Epithelial cell of proximal tubule (primary cell): ENCODE results near the gene SNAPC2. TPM values are rescaled to one million over a fixed set of nuclear protein-coding genes. Genes with fewer than 3 reads are reported as not detected.
A peak's percentile ranks its signal among the peaks of the same experiment; 100 is the strongest.
"Not testable (repeated sequence)": the region's sequence is repeated elsewhere in the genome, so short reads cannot be mapped to it uniquely, and the experiment has no call there.

Experiments
- DNase-seq: peaks from one replicate; pipeline ENCODE4 v3.0.0-alpha.2; 2011; ENCODE audit warnings: low read depth
- H3K4me3 ChIP-seq: 2 replicates; pipeline ENCODE4 v1.5.1; 2011; ENCODE audit warnings: low read depth, mild to moderate bottlenecking, low read length
- total RNA-seq: library from RNA; depleted of rRNA; stranded (reverse); fragments of >200 nt; gene quantifications from 2 replicates; pipeline ENCODE4 v1.2.3, GENCODE V29; 2015
- TF ChIP-seq, protein P1 (sequence below): conservative IDR thresholded peaks from 2 replicates; pipeline ENCODE4 v1.5.1; 2012; ENCODE audit warnings: low read depth, mild to moderate bottlenecking, low read length

The SNAPC2 gene
- total RNA-seq, 1 donor from 2014 or later = 34.2 TPM

DNA sequence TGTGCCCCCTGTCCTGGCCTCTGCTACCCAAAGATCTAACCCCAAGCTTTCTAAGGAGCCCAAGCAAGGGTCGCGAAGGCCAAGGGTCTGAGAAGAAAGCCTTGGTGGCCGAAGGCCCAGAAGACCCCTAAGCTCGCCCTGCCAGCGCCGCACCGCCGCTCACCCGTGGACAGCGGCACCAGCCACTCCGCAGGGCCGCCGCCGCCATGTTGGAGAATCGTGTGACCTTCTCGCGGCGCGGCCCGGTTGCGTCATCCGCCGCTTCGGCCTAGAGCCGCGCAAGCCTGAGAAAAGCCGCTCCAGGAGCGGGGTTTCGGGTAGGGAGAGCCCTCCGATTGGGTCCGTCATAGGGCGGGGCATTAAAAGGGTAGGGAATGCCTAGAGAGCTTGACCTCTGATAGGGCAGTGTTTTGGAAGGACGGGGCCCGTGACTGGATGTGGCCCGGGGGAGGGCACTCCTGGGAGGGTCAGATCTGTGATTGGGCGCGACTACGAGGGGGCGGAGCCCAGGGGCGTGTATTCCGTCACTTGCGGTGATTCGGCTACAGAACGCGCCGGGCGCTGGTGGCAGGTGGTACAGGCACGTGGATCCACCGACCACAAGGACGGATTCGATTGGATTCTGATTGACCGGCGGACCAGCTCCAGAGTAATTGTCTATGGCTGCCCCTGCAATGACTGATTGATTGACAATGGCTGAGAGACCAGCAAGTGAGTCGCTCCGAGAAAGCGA is 23.5 kb downstream of the SNAPC2 start, which contains the start of gene TIMM44:
Gene TIMM44 (minus strand): TSS at position 223 of the 733 bp plus-strand sequence. CDS start 15 bp downstream, at position 208.
- TF ChIP-seq, protein P1, sequence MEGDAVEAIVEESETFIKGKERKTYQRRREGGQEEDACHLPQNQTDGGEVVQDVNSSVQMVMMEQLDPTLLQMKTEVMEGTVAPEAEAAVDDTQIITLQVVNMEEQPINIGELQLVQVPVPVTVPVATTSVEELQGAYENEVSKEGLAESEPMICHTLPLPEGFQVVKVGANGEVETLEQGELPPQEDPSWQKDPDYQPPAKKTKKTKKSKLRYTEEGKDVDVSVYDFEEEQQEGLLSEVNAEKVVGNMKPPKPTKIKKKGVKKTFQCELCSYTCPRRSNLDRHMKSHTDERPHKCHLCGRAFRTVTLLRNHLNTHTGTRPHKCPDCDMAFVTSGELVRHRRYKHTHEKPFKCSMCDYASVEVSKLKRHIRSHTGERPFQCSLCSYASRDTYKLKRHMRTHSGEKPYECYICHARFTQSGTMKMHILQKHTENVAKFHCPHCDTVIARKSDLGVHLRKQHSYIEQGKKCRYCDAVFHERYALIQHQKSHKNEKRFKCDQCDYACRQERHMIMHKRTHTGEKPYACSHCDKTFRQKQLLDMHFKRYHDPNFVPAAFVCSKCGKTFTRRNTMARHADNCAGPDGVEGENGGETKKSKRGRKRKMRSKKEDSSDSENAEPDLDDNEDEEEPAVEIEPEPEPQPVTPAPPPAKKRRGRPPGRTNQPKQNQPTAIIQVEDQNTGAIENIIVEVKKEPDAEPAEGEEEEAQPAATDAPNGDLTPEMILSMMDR = no peak
- peak within 1 kb of the TSS; percentile 93 for H3K4me3 ChIP-seq
- DNase-seq = peak; percentile 91

DNA sequence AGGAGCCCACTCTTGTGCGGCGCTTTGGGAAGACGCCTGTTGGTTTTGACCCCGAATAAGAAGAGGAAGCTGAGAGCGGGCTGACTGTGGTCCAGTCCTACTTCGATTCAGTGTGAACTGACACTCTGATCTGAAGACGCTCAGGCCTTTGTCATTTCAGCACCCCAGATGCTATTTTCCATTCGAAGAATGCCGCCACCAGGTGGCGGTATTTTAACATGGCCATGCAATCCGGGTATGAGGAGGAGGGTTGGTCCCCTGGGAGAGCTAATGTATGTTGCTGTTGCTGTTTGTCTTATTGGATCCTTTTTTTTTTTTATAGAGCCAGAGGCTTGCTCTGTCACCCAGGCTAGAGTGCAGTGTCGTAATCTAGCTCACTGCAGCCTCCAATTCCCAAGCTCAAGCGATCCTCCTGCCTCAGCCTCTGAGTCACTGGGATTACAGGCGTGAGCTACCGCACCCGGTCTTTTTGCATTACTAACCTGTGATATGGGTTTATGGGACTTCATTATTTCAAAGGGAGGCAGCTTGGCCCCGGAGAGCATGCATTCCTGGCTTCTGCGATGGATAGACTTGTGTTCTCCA is 24.1 kb downstream of the SNAPC2 start:
- TF ChIP-seq, protein P1 = peak; percentile 90
- no peak for DNase-seq
- H3K4me3 ChIP-seq = peak overlapping the region; percentile 93

DNA sequence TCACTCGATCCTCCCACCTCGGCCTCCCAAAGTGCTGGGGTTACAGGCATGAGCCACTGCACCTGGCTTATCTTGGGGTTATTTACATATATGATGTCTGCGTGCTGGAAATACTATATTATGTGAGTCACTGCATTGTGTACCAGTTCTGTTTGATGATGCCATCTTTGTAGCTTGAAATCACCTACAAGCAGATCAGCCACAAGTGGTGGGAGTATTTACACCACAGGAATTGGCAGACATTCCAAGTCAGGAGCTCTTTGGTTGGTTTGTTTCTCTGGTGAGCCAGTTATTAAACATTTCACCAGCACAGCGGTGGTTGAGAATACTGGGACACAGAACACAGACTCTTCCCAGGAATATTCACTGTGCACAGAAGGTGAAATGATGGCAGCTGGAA is 27.8 kb downstream of the SNAPC2 start:
- DNase-seq = no peak
- TF ChIP-seq, protein P1 = no peak

DNA sequence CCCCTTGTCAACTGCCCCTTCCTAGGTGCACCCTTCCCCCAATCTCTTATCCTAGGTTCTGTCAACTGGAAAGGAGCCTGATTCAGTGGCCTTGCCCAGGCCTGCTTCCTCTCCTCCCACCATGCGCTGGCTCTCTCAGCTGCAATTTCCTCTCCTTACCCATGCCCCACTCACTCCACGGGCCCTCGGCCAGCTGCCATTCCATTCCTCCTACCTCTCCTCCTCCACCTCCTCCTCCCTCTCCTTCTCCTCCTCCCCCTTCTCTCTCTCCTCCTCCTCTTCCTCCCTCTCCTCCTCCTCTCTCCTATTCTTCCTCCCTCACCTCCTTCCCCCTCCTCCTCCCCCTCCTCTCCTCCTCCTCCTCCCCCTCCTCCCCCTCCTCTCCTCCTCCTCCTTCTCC is 32.9 kb downstream of the SNAPC2 start:
- TF ChIP-seq, protein P1 = no peak
- no peak overlapping the region for H3K4me3 ChIP-seq
- DNase-seq = no peak

More for the DNA sequence above, 27.8 kb downstream of the SNAPC2 start:
- no peak overlapping the region for H3K4me3 ChIP-seq

DNA sequence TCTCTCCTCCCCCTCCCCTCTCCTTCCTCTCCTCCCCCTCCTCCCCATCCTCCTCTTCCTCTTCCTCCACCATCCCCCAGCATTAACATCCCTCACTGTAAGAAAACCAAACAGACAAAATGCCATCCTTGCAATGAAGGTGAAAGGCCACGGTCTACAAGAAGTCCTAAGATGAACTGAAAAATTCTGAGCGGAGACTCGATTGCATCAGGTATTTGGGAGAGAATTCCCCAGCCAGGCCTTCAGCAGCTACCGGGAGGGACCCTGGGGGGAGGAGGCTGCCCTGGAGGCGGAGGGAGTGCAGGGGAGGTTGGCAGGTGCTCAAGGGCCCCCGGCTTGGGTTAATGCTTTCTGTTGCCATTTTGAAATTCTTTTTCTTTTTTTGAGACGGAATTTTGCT is 33.4 kb downstream of the SNAPC2 start:
- DNase-seq = no peak
- H3K4me3 ChIP-seq = no peak overlapping the region
- TF ChIP-seq, protein P1 = no peak

DNA sequence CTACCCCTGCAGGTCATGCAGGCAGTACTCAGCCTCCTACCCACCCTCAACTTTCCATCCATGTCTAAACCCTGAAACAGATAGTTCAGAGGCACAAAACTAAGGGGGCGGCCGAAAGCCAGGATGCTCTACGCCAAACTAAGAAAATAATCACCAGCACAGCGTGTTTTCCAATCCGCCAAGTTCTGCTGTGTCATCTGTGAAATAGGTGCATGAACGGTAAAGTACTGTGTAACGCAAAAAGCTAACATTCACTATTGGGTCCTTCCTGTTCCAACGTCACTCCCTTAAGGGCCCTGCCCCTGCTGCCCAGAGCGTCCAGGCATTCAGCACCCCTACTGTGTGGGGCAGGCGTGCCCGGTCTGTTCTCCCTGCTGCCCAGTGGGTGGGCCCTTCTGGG is 35.6 kb downstream of the SNAPC2 start:
- H3K4me3 ChIP-seq = no peak overlapping the region
- TF ChIP-seq, protein P1 = no peak
- no peak for DNase-seq

DNA sequence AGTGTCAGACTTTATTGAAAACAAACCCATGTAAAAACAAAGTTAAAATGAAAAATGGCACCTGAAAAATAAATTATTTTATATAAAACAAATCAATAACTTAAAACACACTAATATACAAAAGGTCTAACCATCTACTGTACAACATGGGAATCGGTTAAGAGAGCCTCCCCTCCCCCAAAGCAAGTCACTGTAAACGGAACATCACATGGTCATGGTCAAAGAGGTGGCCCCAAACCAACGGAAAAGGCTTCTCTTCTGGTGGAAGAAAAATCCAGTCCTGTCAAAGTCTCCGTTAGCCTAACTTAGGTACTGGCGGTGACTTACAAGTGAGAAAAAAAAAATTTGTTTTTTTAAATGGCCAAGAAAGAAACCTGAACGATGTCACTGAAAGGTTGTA is 39.1 kb downstream of the SNAPC2 start:
- DNase-seq = no peak

DNA sequence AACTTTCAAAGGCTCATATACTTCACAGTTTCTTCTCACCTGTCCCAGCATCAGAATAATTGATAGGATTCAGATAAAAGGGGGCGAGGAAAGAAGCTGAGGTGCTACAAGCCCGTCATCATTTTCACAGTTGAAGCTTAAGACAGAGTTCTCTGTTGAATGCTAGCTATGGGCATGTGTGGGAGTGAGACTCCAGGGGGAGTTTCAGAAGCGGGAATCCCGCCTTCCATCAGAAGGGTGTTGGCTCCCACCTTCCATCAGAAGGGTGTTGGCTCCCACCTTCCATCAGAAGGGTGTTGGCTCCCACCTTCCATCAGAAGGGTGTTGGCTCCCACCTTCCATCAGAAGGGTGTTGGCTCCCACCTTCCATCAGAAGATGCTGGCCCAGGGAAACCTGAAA is 40.9 kb downstream of the SNAPC2 start:
- not testable (repeated sequence) for H3K4me3 ChIP-seq, DNase-seq

More for the DNA sequence above, 39.1 kb downstream of the SNAPC2 start:
- no peak overlapping the region for H3K4me3 ChIP-seq
- TF ChIP-seq, protein P1 = no peak
